Type B pancreatic cell (in vitro differentiated cells): ENCODE measurements around the gene ZSCAN1. TPM values are rescaled to one million over a fixed set of nuclear protein-coding genes. Genes with fewer than 3 reads are reported as not detected.
"Not testable (repeated sequence)": the region's sequence is repeated elsewhere in the genome, so short reads cannot be mapped to it uniquely, and the experiment has no call there.

Experiments
- DNase-seq: peaks from one replicate; pipeline ENCODE4 v3.0.0; 2021; ENCODE audit warnings: mixed read lengths; ENCODE audit not compliant: unreplicated experiment; ENCODE audit errors: extremely low spot score
- H3K27ac Mint-ChIP-seq: 2 replicates; pipeline ENCODE4 v1.8.0; 2021; ENCODE audit warnings: mild to moderate bottlenecking, mixed read lengths
- H3K27me3 Mint-ChIP-seq: 2 replicates; pipeline ENCODE4 v1.8.0; 2021; ENCODE audit warnings: mixed read lengths
- H3K36me3 Mint-ChIP-seq: 2 replicates; pipeline ENCODE4 v1.8.0; 2021; ENCODE audit warnings: mixed read lengths
- H3K4me1 Mint-ChIP-seq: one replicate; pipeline ENCODE4 v1.8.0; 2021; ENCODE audit warnings: mixed read lengths; ENCODE audit not compliant: unreplicated experiment
- H3K4me3 Mint-ChIP-seq: 2 replicates; pipeline ENCODE4 v1.8.0; 2021; ENCODE audit warnings: mild to moderate bottlenecking, mixed read lengths
- H3K9me3 Mint-ChIP-seq: 2 replicates; pipeline ENCODE4 v1.8.0; 2021; ENCODE audit warnings: mixed read lengths
- total RNA-seq: library from RNA; stranded (reverse); gene quantifications from 2 replicates; pipeline ENCODE4 v1.2.1, GENCODE V29; 2021; ENCODE audit warnings: low replicate concordance
- TF ChIP-seq, protein P1 (sequence below): fragments of 200-600 bp; sonication (generic); conservative IDR thresholded peaks from 2 replicates; pipeline ENCODE4 v1.5.0; 2021; ENCODE audit warnings: antibody characterized with exemption, mild to moderate bottlenecking

The ZSCAN1 gene
- total RNA-seq, 1 donor from 2014 or later, result 1.9 TPM

DNA sequence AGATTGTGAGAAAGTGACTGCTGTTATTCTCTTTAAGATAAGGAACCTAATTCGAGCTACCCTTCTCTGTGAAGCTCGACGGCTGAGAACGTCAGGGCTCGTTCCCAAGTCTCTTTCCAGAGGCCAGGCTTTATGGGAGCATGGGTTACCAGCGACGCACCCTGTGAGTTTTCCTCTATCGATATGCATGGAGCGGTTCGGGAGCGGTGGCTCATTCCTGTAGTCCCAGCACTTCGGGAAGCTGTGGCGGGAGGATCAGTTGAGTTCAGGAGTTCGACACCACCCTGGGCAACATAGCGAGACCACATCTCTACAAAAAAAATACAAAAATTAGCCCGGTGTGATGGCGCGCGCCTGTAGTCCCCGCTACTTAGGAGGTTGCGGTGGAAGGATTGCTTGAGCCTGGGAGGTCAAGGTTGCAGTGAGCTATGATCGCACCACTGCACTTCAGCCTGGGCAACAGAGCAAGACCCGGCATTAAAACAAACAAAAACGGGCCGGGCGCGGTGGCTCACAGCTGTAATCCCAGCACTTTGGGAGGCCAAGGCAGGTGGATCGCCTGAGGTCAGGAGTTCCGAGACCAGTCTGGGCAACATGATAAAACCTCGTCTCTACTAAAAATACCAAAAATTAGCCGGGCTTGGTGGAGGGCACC lies 30.5 kb upstream of the ZSCAN1 start:
- TF ChIP-seq, protein P1, sequence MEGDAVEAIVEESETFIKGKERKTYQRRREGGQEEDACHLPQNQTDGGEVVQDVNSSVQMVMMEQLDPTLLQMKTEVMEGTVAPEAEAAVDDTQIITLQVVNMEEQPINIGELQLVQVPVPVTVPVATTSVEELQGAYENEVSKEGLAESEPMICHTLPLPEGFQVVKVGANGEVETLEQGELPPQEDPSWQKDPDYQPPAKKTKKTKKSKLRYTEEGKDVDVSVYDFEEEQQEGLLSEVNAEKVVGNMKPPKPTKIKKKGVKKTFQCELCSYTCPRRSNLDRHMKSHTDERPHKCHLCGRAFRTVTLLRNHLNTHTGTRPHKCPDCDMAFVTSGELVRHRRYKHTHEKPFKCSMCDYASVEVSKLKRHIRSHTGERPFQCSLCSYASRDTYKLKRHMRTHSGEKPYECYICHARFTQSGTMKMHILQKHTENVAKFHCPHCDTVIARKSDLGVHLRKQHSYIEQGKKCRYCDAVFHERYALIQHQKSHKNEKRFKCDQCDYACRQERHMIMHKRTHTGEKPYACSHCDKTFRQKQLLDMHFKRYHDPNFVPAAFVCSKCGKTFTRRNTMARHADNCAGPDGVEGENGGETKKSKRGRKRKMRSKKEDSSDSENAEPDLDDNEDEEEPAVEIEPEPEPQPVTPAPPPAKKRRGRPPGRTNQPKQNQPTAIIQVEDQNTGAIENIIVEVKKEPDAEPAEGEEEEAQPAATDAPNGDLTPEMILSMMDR, result no peak
- H3K36me3 Mint-ChIP-seq, result peaks cover 76% of the 10 kb centered on the region
- H3K4me1 Mint-ChIP-seq, result peaks cover 5% of the 10 kb centered on the region
- no peaks in the 10 kb centered on the region for H3K27me3 Mint-ChIP-seq
- H3K4me3 Mint-ChIP-seq, result peak overlapping the region; percentile 92
- H3K27ac Mint-ChIP-seq, result peak overlapping the region; percentile 81
- H3K9me3 Mint-ChIP-seq, result peaks cover 29% of the 10 kb centered on the region
- DNase-seq, result no peak

DNA sequence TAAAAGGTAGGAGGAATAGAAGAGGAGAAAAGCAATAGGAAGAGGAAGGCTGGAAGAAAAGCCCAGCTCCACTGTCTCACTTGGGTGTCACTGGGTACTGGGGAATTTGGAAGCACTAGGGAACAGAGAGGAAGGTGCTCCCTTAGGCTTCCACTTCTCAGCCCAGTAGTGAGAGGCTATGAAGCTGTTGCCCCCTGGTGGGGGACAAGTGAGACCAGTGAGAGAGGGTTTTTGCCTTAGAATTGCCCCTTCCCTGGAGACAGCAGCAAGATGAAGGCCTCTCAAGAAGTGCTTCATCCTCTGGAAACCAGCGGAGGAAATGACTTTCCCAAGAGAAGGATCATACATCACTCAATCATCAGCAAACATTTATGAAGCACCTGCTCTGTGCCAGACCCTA lies 26.5 kb upstream of the ZSCAN1 start:
- Mint-ChIP-seq H3K4me1 (no peaks in the 10 kb centered on the region), H3K27ac (no peak overlapping the region), H3K36me3 (peaks cover 57% of the 10 kb centered on the region), H3K4me3 (no peak overlapping the region), H3K27me3 (no peaks in the 10 kb centered on the region), H3K9me3 (peaks cover 31% of the 10 kb centered on the region)
- TF ChIP-seq, protein P1, result no peak
- DNase-seq, result no peak

DNA sequence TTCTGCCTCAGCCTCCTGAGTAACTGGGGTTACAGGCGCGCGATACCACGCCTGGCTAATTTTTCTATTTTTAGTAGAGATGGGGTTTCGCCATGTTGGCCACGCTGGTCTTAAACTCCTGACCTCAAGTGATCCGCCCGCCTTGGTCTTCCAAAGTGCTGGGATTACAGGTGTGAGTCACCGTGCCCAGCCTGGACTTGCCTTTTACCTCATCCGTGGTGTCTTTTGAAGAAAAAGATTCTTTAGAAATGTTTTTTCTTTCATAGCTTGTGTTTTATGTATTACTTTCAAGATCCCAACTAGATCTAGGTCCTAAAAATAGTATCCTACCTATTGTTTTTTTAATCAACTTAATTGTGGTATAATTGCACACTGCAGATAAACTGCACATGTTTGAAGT lies 24.9 kb upstream of the ZSCAN1 start:
- not testable (repeated sequence) for H3K4me1 Mint-ChIP-seq, H3K27ac Mint-ChIP-seq, H3K27me3 Mint-ChIP-seq, H3K4me3 Mint-ChIP-seq, DNase-seq
- Mint-ChIP-seq H3K36me3 (peaks cover 59% of the 10 kb centered on the region), H3K9me3 (peaks cover 35% of the 10 kb centered on the region)

DNA sequence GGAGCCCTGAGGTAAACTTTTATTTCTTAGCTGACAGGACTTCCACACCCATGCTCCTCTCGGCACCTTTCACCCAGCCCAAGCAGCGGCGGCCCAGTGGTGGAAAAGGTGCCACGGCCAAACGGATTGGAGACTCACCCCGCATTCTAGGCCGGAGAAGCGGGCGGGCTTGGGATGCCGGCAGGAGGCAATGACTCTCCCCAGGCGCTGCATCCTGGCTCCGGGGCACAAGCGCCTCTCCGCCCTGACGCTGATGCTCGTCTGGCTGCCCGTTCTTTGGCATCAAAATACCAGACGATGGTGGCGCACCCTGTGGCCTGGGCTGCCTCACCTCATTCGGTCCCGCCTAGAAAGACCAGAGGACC lies 24.5 kb upstream of the ZSCAN1 start:
- H3K27me3 Mint-ChIP-seq, result no peaks in the 10 kb centered on the region
- DNase-seq, result no peak
- TF ChIP-seq, protein P1, result no peak
- H3K36me3 Mint-ChIP-seq, result peaks cover 55% of the 10 kb centered on the region
- H3K27ac Mint-ChIP-seq, result no peak overlapping the region
- H3K9me3 Mint-ChIP-seq, result peaks cover 32% of the 10 kb centered on the region
- H3K4me1 Mint-ChIP-seq, result no peaks in the 10 kb centered on the region
- no peak overlapping the region for H3K4me3 Mint-ChIP-seq

DNA sequence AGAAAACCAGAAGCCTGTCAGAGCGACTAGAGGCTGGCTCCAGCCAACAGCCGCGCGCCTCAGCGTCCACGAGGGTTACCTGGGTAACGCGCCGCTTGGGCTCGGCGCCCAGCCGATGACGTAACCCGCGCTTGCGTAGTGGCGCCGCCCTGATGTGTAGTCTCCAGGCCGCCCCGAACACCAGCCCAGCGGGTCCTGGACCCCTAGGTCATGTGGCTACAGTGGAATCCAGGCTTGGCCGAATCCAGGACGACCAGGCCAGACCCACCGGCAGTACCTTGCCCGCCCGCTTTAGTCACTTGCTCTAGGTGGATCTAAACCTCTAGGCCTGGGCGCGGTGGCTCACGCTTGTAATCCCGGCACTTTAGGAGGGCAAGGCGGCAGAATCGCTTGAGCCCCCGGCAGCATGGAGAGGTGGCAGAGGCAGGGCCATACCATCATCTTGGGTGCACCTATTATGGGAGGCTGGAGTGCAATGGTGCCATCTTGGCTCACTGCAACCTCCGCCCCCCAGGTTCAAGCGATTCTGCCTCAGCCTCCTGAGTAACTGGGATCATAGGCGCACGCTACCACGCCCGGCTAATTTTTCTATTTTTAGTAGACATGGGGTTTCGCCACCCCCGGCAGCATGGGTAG lies 24.0 kb upstream of the ZSCAN1 start:
- Mint-ChIP-seq H3K4me1 (no peaks in the 10 kb centered on the region), H3K4me3 (no peak overlapping the region), H3K27me3 (no peaks in the 10 kb centered on the region), H3K27ac (no peak overlapping the region), H3K9me3 (peaks cover 28% of the 10 kb centered on the region), H3K36me3 (peaks cover 50% of the 10 kb centered on the region)
- TF ChIP-seq, protein P1, result no peak
- no peak for DNase-seq

DNA sequence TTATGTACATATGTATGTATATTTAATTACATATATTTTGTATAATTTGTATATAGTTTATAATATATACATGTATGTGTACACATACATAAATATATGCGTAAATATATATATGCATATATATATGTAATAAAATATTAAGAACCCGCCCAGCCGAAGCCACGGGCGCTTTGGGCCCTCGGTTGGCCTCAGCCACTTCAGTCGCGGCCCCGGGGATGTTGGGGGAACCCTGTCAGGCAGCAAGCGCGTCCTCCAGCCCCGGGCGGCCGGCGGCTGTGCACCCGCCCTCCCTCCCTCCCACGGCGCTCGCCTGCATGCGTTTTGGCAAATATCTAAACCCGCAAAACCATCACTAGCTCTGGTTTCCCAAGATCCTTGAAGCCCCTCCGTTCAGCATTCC lies 23.3 kb upstream of the ZSCAN1 start:
- Mint-ChIP-seq H3K4me1 (no peaks in the 10 kb centered on the region), H3K27ac (no peak overlapping the region), H3K36me3 (peaks cover 43% of the 10 kb centered on the region), H3K27me3 (no peaks in the 10 kb centered on the region), H3K9me3 (peaks cover 23% of the 10 kb centered on the region), H3K4me3 (no peak overlapping the region)
- DNase-seq, result no peak
- TF ChIP-seq, protein P1, result no peak
